ENCODE measurements around the gene UVRAG. TPM values are rescaled to one million over a fixed set of nuclear protein-coding genes. Genes with fewer than 3 reads are reported as not detected.

UVRAG gene
- total RNA-seq, 1 donor from 2014 or later, result 17.8 TPM

DNA sequence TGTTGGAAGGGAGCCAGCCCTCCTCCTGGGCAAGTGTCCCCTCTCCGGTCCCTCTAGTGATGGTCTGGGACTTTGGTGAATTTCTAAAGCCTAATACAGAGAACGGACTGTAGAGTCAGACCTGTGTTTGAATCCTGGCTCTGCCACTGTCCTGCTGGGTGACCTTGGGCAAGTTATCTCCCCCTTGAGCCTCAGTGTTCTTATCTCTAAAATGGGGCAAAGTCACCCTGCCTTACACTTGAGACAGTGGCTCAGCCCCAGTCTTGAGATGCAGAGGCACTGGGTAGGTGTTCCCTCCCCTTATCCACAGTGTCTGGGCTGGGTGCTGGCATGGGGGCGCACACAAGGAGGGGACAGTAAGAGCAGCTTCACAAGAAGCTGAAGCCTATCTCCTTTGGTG lies 25.5 kb upstream of the UVRAG start:
- no peaks in the 10 kb centered on the region for H3K36me3 Mint-ChIP-seq (ENCODE audit: unreplicated experiment)
- no peaks in the 10 kb centered on the region for H3K27me3 Mint-ChIP-seq (ENCODE audit: unreplicated experiment)
- TF ChIP-seq, protein P1, sequence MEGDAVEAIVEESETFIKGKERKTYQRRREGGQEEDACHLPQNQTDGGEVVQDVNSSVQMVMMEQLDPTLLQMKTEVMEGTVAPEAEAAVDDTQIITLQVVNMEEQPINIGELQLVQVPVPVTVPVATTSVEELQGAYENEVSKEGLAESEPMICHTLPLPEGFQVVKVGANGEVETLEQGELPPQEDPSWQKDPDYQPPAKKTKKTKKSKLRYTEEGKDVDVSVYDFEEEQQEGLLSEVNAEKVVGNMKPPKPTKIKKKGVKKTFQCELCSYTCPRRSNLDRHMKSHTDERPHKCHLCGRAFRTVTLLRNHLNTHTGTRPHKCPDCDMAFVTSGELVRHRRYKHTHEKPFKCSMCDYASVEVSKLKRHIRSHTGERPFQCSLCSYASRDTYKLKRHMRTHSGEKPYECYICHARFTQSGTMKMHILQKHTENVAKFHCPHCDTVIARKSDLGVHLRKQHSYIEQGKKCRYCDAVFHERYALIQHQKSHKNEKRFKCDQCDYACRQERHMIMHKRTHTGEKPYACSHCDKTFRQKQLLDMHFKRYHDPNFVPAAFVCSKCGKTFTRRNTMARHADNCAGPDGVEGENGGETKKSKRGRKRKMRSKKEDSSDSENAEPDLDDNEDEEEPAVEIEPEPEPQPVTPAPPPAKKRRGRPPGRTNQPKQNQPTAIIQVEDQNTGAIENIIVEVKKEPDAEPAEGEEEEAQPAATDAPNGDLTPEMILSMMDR (IDR thresholded peaks at IDR 0.05; ENCODE audit: partially characterized antibody, unreplicated experiment), result no peak
- H3K9me3 Mint-ChIP-seq (ENCODE audit: unreplicated experiment), result no peaks in the 10 kb centered on the region
- H3K4me1 Mint-ChIP-seq (ENCODE audit: low read depth, unreplicated experiment), result no peaks in the 10 kb centered on the region
- no peak overlapping the region for H3K4me3 Mint-ChIP-seq (ENCODE audit: unreplicated experiment)
- no peak overlapping the region for H3K27ac Mint-ChIP-seq (ENCODE audit: unreplicated experiment)
- no peak for DNase-seq

DNA sequence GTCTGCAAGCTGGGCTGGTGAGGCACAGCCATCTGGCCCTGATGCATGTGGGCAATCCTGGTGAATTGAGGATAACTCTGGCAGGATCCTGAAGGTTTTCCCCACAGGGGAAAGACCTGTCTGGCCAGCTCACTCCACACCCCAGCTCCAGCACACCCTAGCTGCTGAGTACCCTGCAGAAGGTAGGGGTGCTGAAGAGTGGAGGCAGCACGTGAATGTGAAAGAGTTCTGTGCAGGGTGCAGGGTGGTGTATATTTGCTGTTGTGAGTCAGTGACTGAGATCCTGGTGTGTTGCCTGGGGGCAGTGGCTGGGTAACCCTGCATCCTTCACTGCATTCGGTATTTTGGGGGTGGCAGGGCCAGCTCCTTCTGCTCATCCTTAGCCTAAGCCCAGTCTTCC lies 24.0 kb upstream of the UVRAG start:
- H3K9me3 Mint-ChIP-seq (ENCODE audit: unreplicated experiment), result no peaks in the 10 kb centered on the region
- DNase-seq, result no peak
- no peaks in the 10 kb centered on the region for H3K4me1 Mint-ChIP-seq (ENCODE audit: low read depth, unreplicated experiment)
- TF ChIP-seq, protein P1 (IDR thresholded peaks at IDR 0.05; ENCODE audit: partially characterized antibody, unreplicated experiment), result no peak
- no peaks in the 10 kb centered on the region for H3K27me3 Mint-ChIP-seq (ENCODE audit: unreplicated experiment)
- no peaks in the 10 kb centered on the region for H3K36me3 Mint-ChIP-seq (ENCODE audit: unreplicated experiment)
- no peak overlapping the region for H3K27ac Mint-ChIP-seq (ENCODE audit: unreplicated experiment)
- H3K4me3 Mint-ChIP-seq (ENCODE audit: unreplicated experiment), result no peak overlapping the region

DNA sequence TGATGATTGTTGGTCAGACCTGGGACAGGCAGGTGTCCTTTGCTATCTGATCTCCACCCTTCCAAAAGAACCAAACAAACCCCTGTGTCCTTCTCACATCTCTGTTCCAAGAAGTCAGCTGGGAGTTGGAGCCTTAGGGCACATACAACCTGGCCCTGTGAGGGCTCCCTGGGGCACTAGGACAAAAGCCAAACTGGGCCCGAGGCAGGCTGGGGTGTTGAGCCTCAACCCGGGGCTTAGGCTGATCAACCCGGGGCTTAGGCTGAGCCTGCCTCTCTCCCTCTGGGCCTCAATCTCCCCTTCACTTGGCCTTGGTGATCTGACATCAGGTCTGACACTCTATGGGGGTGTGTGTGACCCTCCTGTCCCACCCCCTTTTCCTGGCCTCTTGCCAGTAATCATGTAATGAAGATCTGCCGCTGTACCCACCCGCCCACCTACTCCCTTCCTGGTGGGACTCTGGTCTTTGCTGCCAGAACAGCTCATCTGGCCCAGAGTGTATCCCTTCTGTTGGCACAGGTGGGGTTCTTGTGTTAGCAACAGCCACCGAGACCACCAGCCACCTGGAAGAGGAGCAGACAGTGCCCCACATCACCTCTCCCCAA lies 22.8 kb upstream of the UVRAG start:
- Mint-ChIP-seq H3K4me3 (ENCODE audit: unreplicated experiment) (no peak overlapping the region), H3K4me1 (ENCODE audit: low read depth, unreplicated experiment) (no peaks in the 10 kb centered on the region), H3K36me3 (ENCODE audit: unreplicated experiment) (no peaks in the 10 kb centered on the region), H3K27ac (ENCODE audit: unreplicated experiment) (no peak overlapping the region), H3K9me3 (ENCODE audit: unreplicated experiment) (no peaks in the 10 kb centered on the region), H3K27me3 (ENCODE audit: unreplicated experiment) (no peaks in the 10 kb centered on the region)
- TF ChIP-seq, protein P1 (IDR thresholded peaks at IDR 0.05; ENCODE audit: partially characterized antibody, unreplicated experiment), result no peak
- DNase-seq, result no peak

DNA sequence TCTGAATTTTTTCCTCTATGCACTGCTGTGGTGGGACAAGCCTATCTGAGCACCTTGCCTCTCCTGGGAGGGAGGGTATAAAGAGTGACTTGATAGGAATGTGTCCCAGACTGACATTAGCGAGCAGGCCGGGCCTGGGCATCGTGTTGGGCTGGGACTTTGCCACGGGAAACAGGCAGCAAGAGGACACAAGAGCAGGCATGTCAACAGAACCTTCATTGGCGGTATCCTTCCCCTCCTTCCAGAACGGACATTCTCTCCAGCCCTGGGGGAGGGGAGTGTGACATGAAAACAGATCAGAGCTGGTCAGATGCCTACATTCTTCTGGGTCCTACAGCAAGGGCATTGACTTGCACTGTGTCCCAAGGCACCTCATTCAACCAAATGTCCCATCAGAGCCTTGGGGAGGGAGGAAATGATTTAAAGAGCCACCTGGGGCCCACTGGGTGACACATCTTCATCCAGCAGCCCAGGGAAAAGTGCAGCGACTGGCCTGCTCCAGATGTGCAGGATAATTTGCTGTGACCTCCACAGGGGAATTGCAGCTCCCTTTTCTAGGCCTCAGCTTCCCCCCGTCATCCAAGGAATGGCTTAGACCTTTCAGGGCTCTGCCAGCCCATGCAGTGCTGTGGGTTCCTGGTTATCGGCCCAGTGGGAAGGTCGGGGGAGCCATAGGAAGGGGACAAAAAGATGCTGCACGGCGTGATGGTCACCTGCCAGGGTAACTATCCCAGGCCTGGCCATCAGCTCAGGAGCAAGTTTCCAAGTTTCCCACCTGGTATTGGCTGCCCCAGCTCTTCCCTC lies 21.8 kb upstream of the UVRAG start:
- Mint-ChIP-seq H3K27ac (ENCODE audit: unreplicated experiment) (no peak overlapping the region), H3K4me3 (ENCODE audit: unreplicated experiment) (no peak overlapping the region), H3K4me1 (ENCODE audit: low read depth, unreplicated experiment) (peaks cover 1% of the 10 kb centered on the region), H3K36me3 (ENCODE audit: unreplicated experiment) (no peaks in the 10 kb centered on the region), H3K27me3 (ENCODE audit: unreplicated experiment) (no peaks in the 10 kb centered on the region), H3K9me3 (ENCODE audit: unreplicated experiment) (no peaks in the 10 kb centered on the region)
- no peak for DNase-seq
- TF ChIP-seq, protein P1 (IDR thresholded peaks at IDR 0.05; ENCODE audit: partially characterized antibody, unreplicated experiment), result no peak

DNA sequence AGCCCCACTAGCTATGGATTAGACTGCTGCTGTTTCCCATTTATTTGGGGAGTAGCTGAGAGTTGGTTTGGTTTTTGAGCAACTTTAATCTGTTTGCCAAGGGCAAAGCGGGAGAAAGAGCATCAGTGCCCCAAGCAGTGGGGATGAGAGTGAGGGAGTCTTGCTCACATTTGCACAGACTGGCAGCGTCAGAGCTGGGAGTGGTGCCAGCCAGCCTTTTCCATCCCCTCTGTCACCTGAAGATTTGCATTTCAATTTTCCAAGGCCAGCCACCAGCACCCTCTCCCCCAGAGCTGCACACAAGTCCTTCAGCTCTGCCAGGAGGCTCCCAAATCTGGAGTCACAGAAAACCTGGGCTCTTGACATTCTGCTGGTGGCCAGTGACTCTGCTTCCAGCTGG lies 21.0 kb upstream of the UVRAG start:
- Mint-ChIP-seq H3K4me3 (ENCODE audit: unreplicated experiment) (no peak overlapping the region), H3K9me3 (ENCODE audit: unreplicated experiment) (peaks cover 4% of the 10 kb centered on the region), H3K36me3 (ENCODE audit: unreplicated experiment) (no peaks in the 10 kb centered on the region), H3K4me1 (ENCODE audit: low read depth, unreplicated experiment) (peaks cover 1% of the 10 kb centered on the region), H3K27ac (ENCODE audit: unreplicated experiment) (no peak overlapping the region), H3K27me3 (ENCODE audit: unreplicated experiment) (peaks cover 4% of the 10 kb centered on the region)
- no peak for DNase-seq
- TF ChIP-seq, protein P1 (IDR thresholded peaks at IDR 0.05; ENCODE audit: partially characterized antibody, unreplicated experiment), result no peak

Data from glutamatergic neuron (in vitro differentiated cells).